IMR-90 (cell line): ENCODE data around the gene CNPY1. TPM values are rescaled to one million over a fixed set of nuclear protein-coding genes. Genes with fewer than 3 reads are reported as not detected.

Experiments
- ATAC-seq: fragments of 200-7000 bp; cut with Tn5 transposase; 2 replicates; pipeline ENCODE4 v1.9.1; 2020; ENCODE audit warnings: low read depth, mild to moderate bottlenecking, moderate library complexity
- BruUV-seq: library from RNA; stranded (reverse); fragments of 400-500 nt; replicated peaks from 2 replicates; lab custom pipeline; 2021; lab: Mats Ljungman, UMichigan
- CTCF ChIA-PET: fragments of 300-600 bp; formaldehyde crosslinking; extraction: SDS; loops from one replicate; lab custom pipeline; 2021; ENCODE audit warnings: antibody characterized with exemption; lab: Yijun Ruan, JAX
- POLR2A ChIA-PET: fragments of 300-600 bp; sonication (Branson Sonifier 250); formaldehyde crosslinking; loops from one replicate; lab custom pipeline; 2022; ENCODE audit warnings: antibody characterized with exemption; ENCODE audit not compliant: unreplicated experiment; lab: Charles Lee
- DNase-seq: peaks from one replicate; pipeline ENCODE4 v3.0.0; 2013
- H2AFZ ChIP-seq: replicated peaks from 2 replicates; pipeline ENCODE3; 2013; ENCODE audit warnings: low read length, mild to moderate bottlenecking; ENCODE audit not compliant: poor library complexity
- H2AK5ac ChIP-seq: 2 replicates; pipeline ENCODE4 v1.6.1; 2013; ENCODE audit warnings: low read depth, low read length, inconsistent platforms
- H2AK9ac ChIP-seq: replicated peaks from 2 replicates; pipeline ENCODE3; 2013; ENCODE audit warnings: mild to moderate bottlenecking, low read depth, low read length, moderate library complexity; ENCODE audit not compliant: poor library complexity
- H2BK120ac ChIP-seq: 2 replicates; pipeline ENCODE4 v1.6.1; 2013; ENCODE audit warnings: low read depth, low read length, inconsistent platforms
- H2BK15ac ChIP-seq: 3 replicates; pipeline ENCODE4 v1.6.1; 2013; ENCODE audit warnings: low read depth, low read length, inconsistent platforms
- H2BK20ac ChIP-seq: 2 replicates; pipeline ENCODE4 v1.6.1; 2013; ENCODE audit warnings: low read depth, mild to moderate bottlenecking, inconsistent platforms, low read length, moderate library complexity
- H2BK5ac ChIP-seq: 2 replicates; pipeline ENCODE4 v1.6.1; 2013; ENCODE audit warnings: mild to moderate bottlenecking, low read depth, low read length, inconsistent platforms; ENCODE audit not compliant: poor library complexity, severe bottlenecking
- H3K14ac ChIP-seq: replicated peaks from 2 replicates; pipeline ENCODE4 v1.6.1; 2013; ENCODE audit warnings: low read depth, low read length, inconsistent platforms
- H3K18ac ChIP-seq: 2 replicates; pipeline ENCODE4 v1.6.1; 2013; ENCODE audit warnings: low read depth, low read length, control low read depth
- H3K23ac ChIP-seq: 2 replicates; pipeline ENCODE4 v1.6.1; 2013; ENCODE audit warnings: low read depth, low read length, inconsistent platforms
- H3K27ac ChIP-seq: 2 replicates; pipeline ENCODE4 v1.5.1; 2013; ENCODE audit warnings: mild to moderate bottlenecking, control low read depth, low read length; ENCODE audit not compliant: insufficient read depth
- H3K27me3 ChIP-seq: 2 replicates; pipeline ENCODE4 v1.6.1; 2013; ENCODE audit warnings: low read length; ENCODE audit not compliant: control insufficient read depth, insufficient read depth
- H3K36me3 ChIP-seq: 2 replicates; pipeline ENCODE4 v1.6.1; 2013; ENCODE audit warnings: low read length, mixed read lengths; ENCODE audit not compliant: control insufficient read depth, insufficient read depth
- H3K4ac ChIP-seq: 2 replicates; pipeline ENCODE4 v1.6.1; 2013; ENCODE audit warnings: low read depth, low read length, inconsistent platforms
- H3K4me1 ChIP-seq: 2 replicates; pipeline ENCODE4 v1.6.1; 2013; ENCODE audit warnings: low read length, mixed read lengths; ENCODE audit not compliant: control insufficient read depth, insufficient read depth
- H3K4me2 ChIP-seq: 2 replicates; pipeline ENCODE4 v1.6.1; 2013; ENCODE audit warnings: low read depth, mild to moderate bottlenecking, control low read depth, low read length, moderate library complexity
- H3K4me3 ChIP-seq: 2 replicates; pipeline ENCODE4 v1.5.1; 2013; ENCODE audit warnings: low read depth, mild to moderate bottlenecking, control low read depth, low read length, moderate library complexity; ENCODE audit not compliant: insufficient read depth
- H3K56ac ChIP-seq: 2 replicates; pipeline ENCODE4 v1.6.1; 2013; ENCODE audit warnings: low read length, inconsistent platforms; ENCODE audit not compliant: insufficient read depth; ENCODE audit errors: extremely low read depth
- H3K79me1 ChIP-seq, 2 experiments: 2 replicates each; pipeline ENCODE4 v1.6.1; 2013; ENCODE audit warnings: low read length in 2 of 2, inconsistent platforms in 1 of 2, low read depth in 1 of 2
- H3K9ac ChIP-seq: 2 replicates; pipeline ENCODE4 v1.6.1; 2013; ENCODE audit warnings: low read depth, low read length, control low read depth
- H3K9me1 ChIP-seq: 2 replicates; pipeline ENCODE4 v1.6.1; 2013; ENCODE audit warnings: low read length, inconsistent platforms; ENCODE audit not compliant: insufficient read depth
- H3K9me3 ChIP-seq: 2 replicates; pipeline ENCODE4 v1.6.1; 2013; ENCODE audit warnings: low read length; ENCODE audit not compliant: control insufficient read depth, insufficient read depth
- H4K20me1 ChIP-seq: 2 replicates; pipeline ENCODE4 v1.6.1; 2013; ENCODE audit warnings: low read length, inconsistent platforms; ENCODE audit not compliant: insufficient read depth
- H4K5ac ChIP-seq: 2 replicates; pipeline ENCODE4 v1.6.1; 2013; ENCODE audit warnings: mild to moderate bottlenecking, low read depth, low read length, control low read depth
- H4K8ac ChIP-seq, 2 experiments: 2 replicates each; pipeline ENCODE4 v1.6.1; 2013; ENCODE audit warnings: low read depth in 2 of 2, low read length in 2 of 2, control low read depth in 1 of 2, inconsistent platforms in 1 of 2
- H4K91ac ChIP-seq: 2 replicates; pipeline ENCODE4 v1.6.1; 2013; ENCODE audit warnings: low read depth, low read length, inconsistent platforms; ENCODE audit not compliant: insufficient read depth
- BHLHE40 ChIP-seq: fragments of 150-350 bp; IDR thresholded peaks from 2 replicates; pipeline ENCODE4 v1.6.1; 2016; ENCODE audit warnings: mild to moderate bottlenecking, low read depth, low read length
- CEBPB ChIP-seq: IDR thresholded peaks from 2 replicates; pipeline ENCODE4 v1.6.1; 2012; ENCODE audit warnings: low read depth, low read length, improper control_type of control experiment
- FOS ChIP-seq: fragments of 150-350 bp; IDR thresholded peaks from 2 replicates; pipeline ENCODE4 v1.6.1; 2016; ENCODE audit warnings: low read depth, low read length
- MXI1 ChIP-seq: IDR thresholded peaks from 2 replicates; pipeline ENCODE4 v1.6.1; 2012; ENCODE audit warnings: low read depth, mild to moderate bottlenecking, low read length, moderate library complexity, borderline replicate concordance
- POLR2A ChIP-seq: IDR thresholded peaks from 2 replicates; pipeline ENCODE4 v1.6.1; 2012; ENCODE audit warnings: mild to moderate bottlenecking, low read depth, low read length
- RAD21 ChIP-seq: IDR thresholded peaks from 2 replicates; pipeline ENCODE4 v1.6.1; 2012; ENCODE audit warnings: low read length, improper control_type of control experiment
- RCOR1 ChIP-seq: IDR thresholded peaks from 2 replicates; pipeline ENCODE4 v1.6.1; 2012; ENCODE audit warnings: mild to moderate bottlenecking, low read length, improper control_type of control experiment; ENCODE audit not compliant: insufficient replicate concordance
- RFX5 ChIP-seq: IDR thresholded peaks from 2 replicates; pipeline ENCODE4 v1.8.0; 2012; ENCODE audit warnings: low read depth, mild to moderate bottlenecking, low read length, moderate library complexity
- SMC3 ChIP-seq: fragments of 150-350 bp; IDR thresholded peaks from 2 replicates; pipeline ENCODE4 v1.6.1; 2016; ENCODE audit warnings: low read depth, mild to moderate bottlenecking, antibody characterized with exemption, low read length, moderate library complexity
- WGBS, 2 experiments: methylation state at CpG; one replicate each; pipeline versions ENCODE4 v1.1.5 to v1.1.7; 2013; ENCODE audit warnings: missing lambda C conversion rate in 2 of 2; ENCODE audit not compliant: insufficient read length in 1 of 2; ENCODE audit errors: extremely low coverage in 2 of 2; 5-methylcytosine and 5-hydroxymethylcytosine counted together
- dilution Hi-C: fragments of 300-500 bp; cut with HindIII; formaldehyde crosslinking; loops from one replicate; pipeline ENCODE4 v1.14.3; 2018; ENCODE audit warnings: low sequenced_read_pairs; ENCODE audit not compliant: unreplicated experiment
- in situ Hi-C: fragments of 300-500 bp; cut with MboI; formaldehyde crosslinking; loops from 3 replicates; pipeline ENCODE4 v1.14.3; 2019; ENCODE audit warnings: low sequenced_read_pairs, inconsistent platforms, mixed read lengths
- intact Hi-C: fragments of 100-400 bp; cut with micrococcal nuclease; formaldehyde crosslinking; loops from 2 replicates; pipeline ENCODE4 v1.10.0; 2022
- polyA plus RNA-seq, 3 experiments: library from polyadenylated mRNA; depleted of rRNA; stranded (reverse); fragments of >200 nt; gene quantifications; 2 replicates each; pipeline ENCODE4 v1.2.3, GENCODE V29; 2012; ENCODE audit warnings: low replicate concordance in 1 of 3
- total RNA-seq: library from RNA; depleted of rRNA; stranded (reverse); fragments of >200 nt; gene quantifications from 2 replicates; pipeline ENCODE4 v1.2.3, GENCODE V29; 2012
- TF ChIP-seq, protein P1 (sequence below): fragments of 150-350 bp; IDR thresholded peaks from 2 replicates; pipeline ENCODE4 v1.6.1; 2016; ENCODE audit warnings: low read depth, mild to moderate bottlenecking, low read length, moderate library complexity, borderline replicate concordance
- TF ChIP-seq, protein P2 (sequence below): conservative IDR thresholded peaks from 2 replicates; pipeline ENCODE4 v1.5.1; 2012; ENCODE audit warnings: mild to moderate bottlenecking, low read depth, low read length, improper control_type of control experiment

CNPY1 gene
- total and polyA plus RNA-seq, 2 of the 4 experiments (the other 2 are of a cell fraction) = not detected

DNA sequence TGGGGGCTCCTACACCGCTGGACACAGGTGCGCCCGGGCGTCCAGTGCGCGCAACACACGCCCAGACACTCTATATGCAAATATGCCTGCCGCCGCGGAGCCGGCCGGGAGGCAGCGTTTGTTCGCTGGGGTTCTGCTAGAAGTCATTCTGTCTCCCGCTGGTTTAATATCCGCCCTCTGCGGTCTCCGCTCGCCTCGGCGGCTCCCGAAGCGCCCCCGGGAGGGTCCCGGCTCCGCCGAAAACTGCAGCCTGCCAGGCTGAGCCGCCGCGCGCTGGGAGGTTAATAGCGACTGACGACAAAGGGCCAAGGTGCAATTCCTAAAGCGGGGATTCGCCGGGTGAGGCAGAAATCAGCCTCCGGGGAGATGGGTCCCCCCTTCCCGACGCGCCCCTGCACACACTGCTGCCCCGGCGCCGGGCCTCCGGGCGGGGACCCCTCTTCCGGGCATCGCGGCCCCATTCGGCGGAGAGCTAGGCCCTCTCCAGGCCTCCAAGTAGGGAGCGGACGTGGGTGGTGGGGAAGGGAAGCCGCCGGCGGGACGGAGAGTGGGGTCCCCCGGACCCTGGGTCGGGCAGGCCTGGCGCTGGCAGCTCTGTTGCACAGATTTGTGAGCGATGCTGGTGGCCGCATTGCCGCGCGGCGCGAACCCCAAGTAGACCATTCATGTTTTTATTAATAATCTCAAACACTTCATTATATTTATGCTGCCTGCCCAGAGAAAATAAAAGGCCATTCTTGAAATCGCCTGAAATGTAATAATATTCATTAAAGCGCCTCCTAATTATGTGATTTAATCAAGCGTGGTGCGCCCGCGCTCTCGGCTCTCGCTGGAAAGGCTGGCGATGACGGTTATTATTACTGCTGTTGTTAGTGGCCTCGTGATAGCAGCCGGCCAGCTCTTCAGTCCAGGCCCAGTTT lies 79.3 kb downstream of the CNPY1 start (continued):
- TF ChIP-seq RAD21 (no peak), POLR2A (no peak)

DNA sequence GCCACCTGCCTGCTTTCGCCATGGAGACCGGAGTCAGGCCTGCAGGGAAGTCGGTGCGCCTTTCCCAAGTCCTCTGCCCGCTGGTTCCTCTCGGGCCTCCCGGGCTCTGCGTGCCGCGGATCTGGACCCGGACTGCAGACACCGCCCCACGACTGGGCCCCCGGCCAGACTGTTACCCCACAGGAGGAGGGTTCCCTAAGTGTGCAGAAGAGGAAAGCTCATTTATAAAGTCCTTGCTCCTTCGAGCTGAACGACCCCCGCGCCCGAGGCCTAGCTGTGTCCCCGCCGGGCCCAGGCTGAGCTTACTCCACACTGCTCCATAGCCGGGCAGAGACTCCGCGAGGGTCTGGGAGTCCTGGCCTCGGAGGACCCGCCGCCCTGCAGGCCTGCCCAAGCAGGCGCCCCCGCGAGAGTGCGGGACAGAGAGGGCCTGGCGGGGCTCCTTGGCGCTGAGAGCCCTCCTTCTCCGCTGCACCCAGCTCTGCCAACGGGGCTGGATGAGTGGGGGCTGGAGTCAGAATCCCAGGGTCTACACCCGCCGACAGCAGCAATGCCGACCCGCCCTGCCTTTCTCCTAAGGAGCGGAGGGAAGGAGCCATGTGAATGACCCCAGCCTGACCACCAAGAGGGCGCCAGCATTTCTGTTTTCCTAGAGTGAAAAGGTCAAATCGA lies 80.1 kb downstream of the CNPY1 start:
- Histone ChIP-seq H3K18ac (no peak overlapping the region), H3K79me1 (no peaks in the 10 kb centered on the region), H2BK20ac (no peak overlapping the region), H3K4me2 (no peak overlapping the region), H4K8ac (no peak overlapping the region), H4K20me1 (no peaks in the 10 kb centered on the region), H2BK120ac (no peak overlapping the region), H3K9ac (no peak overlapping the region), H2AFZ (no peak overlapping the region), H2AK9ac (peak overlapping the region; percentile 42), H4K5ac (no peak overlapping the region), H2AK5ac (no peak overlapping the region), H3K56ac (no peak overlapping the region), H3K23ac (no peak overlapping the region), H2BK5ac (no peak overlapping the region), H3K4me3 (no peak overlapping the region), H2BK15ac (no peak overlapping the region), H3K36me3 (no peaks in the 10 kb centered on the region), H3K27ac (no peak overlapping the region), H4K91ac (no peak overlapping the region), H3K9me3 (no peaks in the 10 kb centered on the region), H3K4ac (no peak overlapping the region), H3K4me1 (no peaks in the 10 kb centered on the region), H3K14ac (no peak overlapping the region), H3K9me1 (no peaks in the 10 kb centered on the region), H3K27me3 (peaks cover 87% of the 10 kb centered on the region)
- WGBS, 2 experiments = 0% methylated on average over 5 of the region's 42 CpGs; no CpG with 5 or more reads in 1 of the 2 experiments
- dilution Hi-C loops (no loop called here), intact Hi-C loops (no loop called here), in situ Hi-C loops (no loop called here)
- ChIA-PET POLR2A (no interaction called here), CTCF (interaction anchor here (0.5 to 0.6 kb wide), 2 partner anchors 91 to 95 kb away, joined by 3 read pairs; no protein-coding TSS in a partner anchor)
- no peak for ATAC-seq
- DNase-seq = no peak
- no TSS peak for BruUV-seq
- no peak for TF ChIP-seq POLR2A
- TF ChIP-seq, protein P1, sequence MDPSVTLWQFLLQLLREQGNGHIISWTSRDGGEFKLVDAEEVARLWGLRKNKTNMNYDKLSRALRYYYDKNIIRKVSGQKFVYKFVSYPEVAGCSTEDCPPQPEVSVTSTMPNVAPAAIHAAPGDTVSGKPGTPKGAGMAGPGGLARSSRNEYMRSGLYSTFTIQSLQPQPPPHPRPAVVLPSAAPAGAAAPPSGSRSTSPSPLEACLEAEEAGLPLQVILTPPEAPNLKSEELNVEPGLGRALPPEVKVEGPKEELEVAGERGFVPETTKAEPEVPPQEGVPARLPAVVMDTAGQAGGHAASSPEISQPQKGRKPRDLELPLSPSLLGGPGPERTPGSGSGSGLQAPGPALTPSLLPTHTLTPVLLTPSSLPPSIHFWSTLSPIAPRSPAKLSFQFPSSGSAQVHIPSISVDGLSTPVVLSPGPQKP = no peak
- no peak for TF ChIP-seq FOS
- TF ChIP-seq RFX5 = no peak
- no peak for TF ChIP-seq BHLHE40
- no peak for TF ChIP-seq CEBPB
- no peak for TF ChIP-seq SMC3
- TF ChIP-seq, protein P2, sequence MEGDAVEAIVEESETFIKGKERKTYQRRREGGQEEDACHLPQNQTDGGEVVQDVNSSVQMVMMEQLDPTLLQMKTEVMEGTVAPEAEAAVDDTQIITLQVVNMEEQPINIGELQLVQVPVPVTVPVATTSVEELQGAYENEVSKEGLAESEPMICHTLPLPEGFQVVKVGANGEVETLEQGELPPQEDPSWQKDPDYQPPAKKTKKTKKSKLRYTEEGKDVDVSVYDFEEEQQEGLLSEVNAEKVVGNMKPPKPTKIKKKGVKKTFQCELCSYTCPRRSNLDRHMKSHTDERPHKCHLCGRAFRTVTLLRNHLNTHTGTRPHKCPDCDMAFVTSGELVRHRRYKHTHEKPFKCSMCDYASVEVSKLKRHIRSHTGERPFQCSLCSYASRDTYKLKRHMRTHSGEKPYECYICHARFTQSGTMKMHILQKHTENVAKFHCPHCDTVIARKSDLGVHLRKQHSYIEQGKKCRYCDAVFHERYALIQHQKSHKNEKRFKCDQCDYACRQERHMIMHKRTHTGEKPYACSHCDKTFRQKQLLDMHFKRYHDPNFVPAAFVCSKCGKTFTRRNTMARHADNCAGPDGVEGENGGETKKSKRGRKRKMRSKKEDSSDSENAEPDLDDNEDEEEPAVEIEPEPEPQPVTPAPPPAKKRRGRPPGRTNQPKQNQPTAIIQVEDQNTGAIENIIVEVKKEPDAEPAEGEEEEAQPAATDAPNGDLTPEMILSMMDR = no peak
- TF ChIP-seq MXI1 = no peak
- no peak for TF ChIP-seq RAD21
- no peak for TF ChIP-seq RCOR1
